Lung (tissue), 12 donors: ENCODE measurements around the gene BLOC1S1. TPM values are rescaled to one million over a fixed set of nuclear protein-coding genes. Genes with fewer than 3 reads are reported as not detected.

Experiments used
- ATAC-seq: fragments of 200-7000 bp; cut with Tn5 transposase; one replicate; pipeline ENCODE4 v1.9.1; 2020; ENCODE audit warnings: moderate number of reproducible peaks; ENCODE audit not compliant: insufficient read depth, low FRiP score
- DNase-seq, 3 donors: peaks; one replicate each; pipeline ENCODE4 v3.0.0-alpha.2; 2013 to 2017
- H3K27ac ChIP-seq, 2 donors: one replicate each; pipeline ENCODE4 v1.5.1; 2013; ENCODE audit warnings: mild to moderate bottlenecking in 2 of 2, moderate library complexity in 2 of 2, control low read depth in 1 of 2, inconsistent platforms in 1 of 2, low read depth in 1 of 2, low read length in 1 of 2
- H3K27me3 ChIP-seq, 3 donors: one replicate each; pipeline ENCODE4 v1.5.1; 2013; ENCODE audit warnings: low read length in 2 of 3; ENCODE audit not compliant: control insufficient read depth in 3 of 3, insufficient read depth in 3 of 3
- H3K36me3 ChIP-seq, 4 donors: one replicate each; pipeline ENCODE4 v1.5.1; 2013; ENCODE audit warnings: low read length in 4 of 4, mild to moderate bottlenecking in 1 of 4, moderate library complexity in 1 of 4; ENCODE audit not compliant: control insufficient read depth in 4 of 4, insufficient read depth in 4 of 4
- H3K4me1 ChIP-seq, 5 donors: one replicate each; pipeline ENCODE4 v1.5.1; 2013; ENCODE audit warnings: low read length in 5 of 5, mild to moderate bottlenecking in 2 of 5, moderate library complexity in 1 of 5; ENCODE audit not compliant: control insufficient read depth in 5 of 5, insufficient read depth in 5 of 5
- H3K4me3 ChIP-seq: one replicate; pipeline ENCODE4 v1.5.1; 2013; ENCODE audit warnings: mild to moderate bottlenecking, control low read depth, moderate library complexity
- H3K9ac ChIP-seq, 2 donors: one replicate each; pipeline ENCODE4 v1.5.1; 2013; ENCODE audit warnings: low read length in 2 of 2, control low read depth in 1 of 2; ENCODE audit not compliant: insufficient read depth in 1 of 2
- H3K9me3 ChIP-seq, 4 donors: one replicate each; pipeline ENCODE4 v1.5.1; 2013; ENCODE audit warnings: low read length in 3 of 4, mild to moderate bottlenecking in 1 of 4, moderate library complexity in 1 of 4; ENCODE audit not compliant: control insufficient read depth in 4 of 4, insufficient read depth in 3 of 4
- CTCF ChIP-seq: IDR thresholded peaks from 2 replicates; pipeline ENCODE4 v1.5.1; 2012; ENCODE audit warnings: mild to moderate bottlenecking; ENCODE audit errors: control extremely low read depth, extremely low read depth
- WGBS, 2 donors: extraction: QIAGEN DNeasy Blood & Tissue Kit; methylation state at CpG; one replicate each; pipeline ENCODE4 v1.1.7; 2013; 5-methylcytosine and 5-hydroxymethylcytosine counted together
- polyA plus RNA-seq, 2 donors: library from polyadenylated mRNA; stranded (reverse); fragments of 200-250 nt; gene quantifications; one replicate each; pipeline ENCODE4 v1.2.1, GENCODE V29; 2013
- total RNA-seq, 2 donors: library from RNA; depleted of rRNA in 1 of 2; stranded (reverse); fragments of >200 nt in 1 of 2; gene quantifications; one replicate each; pipeline ENCODE4 v1.2.1, GENCODE V29; 2014 to 2021
- donor health status: control.
- donor health status: control.
- donor health status: Bipolar disorder and iron deficiency.
- donor health status: healthy.
- donor health status: DM: yes; HTN: yes; CAD: no.

The BLOC1S1 gene
- total and polyA plus RNA-seq, 4 donors: 53.9 to 374 (median 242) TPM

GRCh38 chr12:55686366-55687010 lies 29.4 kb upstream of the BLOC1S1 start:
- no peak for TF ChIP-seq CTCF
- Histone ChIP-seq H3K4me1 (peaks cover 0 to 3% (median 0%) of the 10 kb centered on the region in 5 donors), H3K4me3 (no peak overlapping the region), H3K27me3 (no peaks in the 10 kb centered on the region), H3K9ac (no peak overlapping the region), H3K27ac (no peak overlapping the region), H3K9me3 (no peaks in the 10 kb centered on the region), H3K36me3 (peaks cover 0 to 5% (median 0%) of the 10 kb centered on the region in 4 donors)
- ATAC-seq: no peak
- no peak for DNase-seq
- 92 to 93% methylated on average over 9 of the region's 9 CpGs for WGBS, 2 donors

- no peak for TF ChIP-seq CTCF
- H3K9me3 ChIP-seq: no peaks in the 10 kb centered on the region
- no peak for ATAC-seq
- H3K9ac ChIP-seq: no peak overlapping the region
- no peak overlapping the region for H3K27ac ChIP-seq
- H3K4me3 ChIP-seq: no peak overlapping the region
- H3K27me3 ChIP-seq: no peaks in the 10 kb centered on the region
- H3K36me3 ChIP-seq: peaks cover 0 to 5% (median 0%) of the 10 kb centered on the region in 4 donors
- H3K4me1 ChIP-seq: no peaks in the 10 kb centered on the region
- DNase-seq: no peak
Observed at GRCh38 chr12:55687746-55688145, 28.1 kb upstream of the BLOC1S1 start.

- Histone ChIP-seq H3K9me3 (no peaks in the 10 kb centered on the region), H3K9ac (no peak overlapping the region), H3K4me1 (no peaks in the 10 kb centered on the region), H3K27ac (no peak overlapping the region), H3K4me3 (no peak overlapping the region), H3K27me3 (no peaks in the 10 kb centered on the region), H3K36me3 (peaks cover 0 to 5% (median 0%) of the 10 kb centered on the region in 4 donors)
- WGBS, 2 donors: 86 to 93% methylated on average over 16 of the region's 16 CpGs
- DNase-seq (no peak), ATAC-seq (no peak)
- TF ChIP-seq CTCF: no peak
Observed at GRCh38 chr12:55688716-55689655, 26.9 kb upstream of the BLOC1S1 start.
